Neuronal stem cell (in vitro differentiated cells): ENCODE data around the gene DCUN1D3.

Experiments
- DNase-seq: peaks from one replicate; pipeline ENCODE4 v3.0.0-alpha.2; 2013; ENCODE audit warnings: low spot score
- H2AFZ ChIP-seq: one replicate; pipeline ENCODE4 v1.6.1; 2013; ENCODE audit warnings: mild to moderate bottlenecking, low read length, inconsistent platforms
- H2AK5ac ChIP-seq: 2 replicates; pipeline ENCODE4 v1.6.1; 2013; ENCODE audit warnings: low read depth, mild to moderate bottlenecking, inconsistent platforms, low read length, moderate library complexity, mixed read lengths
- H2BK120ac ChIP-seq: 2 replicates; pipeline ENCODE4 v1.6.1; 2013; ENCODE audit warnings: low read depth, mild to moderate bottlenecking, inconsistent platforms, low read length, moderate library complexity, mixed read lengths
- H2BK12ac ChIP-seq: one replicate; pipeline ENCODE4 v1.6.1; 2013; ENCODE audit warnings: low read length, inconsistent platforms
- H2BK15ac ChIP-seq: 2 replicates; pipeline ENCODE4 v1.6.1; 2013; ENCODE audit warnings: mild to moderate bottlenecking, low read length, inconsistent platforms, mixed read lengths
- H2BK5ac ChIP-seq: one replicate; pipeline ENCODE4 v1.6.1; 2013; ENCODE audit warnings: inconsistent platforms, mild to moderate bottlenecking, low read length, moderate library complexity
- H3K14ac ChIP-seq: one replicate; pipeline ENCODE4 v1.6.1; 2013; ENCODE audit warnings: low read length, inconsistent platforms
- H3K18ac ChIP-seq: 2 replicates; pipeline ENCODE4 v1.6.1; 2013; ENCODE audit warnings: low read length, inconsistent platforms
- H3K23ac ChIP-seq: 2 replicates; pipeline ENCODE4 v1.6.1; 2013; ENCODE audit warnings: low read depth, mild to moderate bottlenecking, mixed read lengths, low read length, inconsistent platforms; ENCODE audit not compliant: poor library complexity
- H3K27ac ChIP-seq: replicated peaks from 3 replicates; pipeline ENCODE4 v1.5.1; 2013; ENCODE audit warnings: low read length, inconsistent platforms
- H3K27me3 ChIP-seq, 3 experiments: 2 replicates each; pipeline ENCODE4 v1.6.1; 2013; ENCODE audit warnings: low read length in 3 of 3, mild to moderate bottlenecking in 2 of 3, inconsistent platforms in 1 of 3, low read depth in 1 of 3, mixed read lengths in 1 of 3, moderate library complexity in 1 of 3; ENCODE audit not compliant: control insufficient read depth in 3 of 3, insufficient read depth in 3 of 3
- H3K36me3 ChIP-seq, 2 donors: replicated peaks in 1 of 2; 2 replicates each; pipeline ENCODE4 v1.6.1; 2013; ENCODE audit warnings: low read length in 2 of 2; ENCODE audit not compliant: control insufficient read depth in 2 of 2, insufficient read depth in 2 of 2
- H3K4ac ChIP-seq: 2 replicates; pipeline ENCODE4 v1.6.1; 2013; ENCODE audit warnings: inconsistent platforms, mild to moderate bottlenecking, low read length, moderate library complexity
- H3K4me1 ChIP-seq, 2 donors: 1 replicate in 1 of 2; 2 replicates in 1 of 2; pipeline ENCODE4 v1.6.1; 2013; ENCODE audit warnings: low read length in 2 of 2, low read depth in 1 of 2; ENCODE audit not compliant: control insufficient read depth in 2 of 2, insufficient read depth in 1 of 2
- H3K4me2 ChIP-seq: one replicate; pipeline ENCODE4 v1.6.1; 2013; ENCODE audit warnings: mild to moderate bottlenecking, low read length, inconsistent platforms; ENCODE audit not compliant: insufficient read depth, poor library complexity, severe bottlenecking
- H3K4me3 ChIP-seq, 2 donors: 2 replicates each; pipeline ENCODE4 v1.5.1; 2013; ENCODE audit warnings: low read length in 2 of 2, mild to moderate bottlenecking in 2 of 2, inconsistent platforms in 1 of 2, moderate library complexity in 1 of 2
- H3K79me1 ChIP-seq: one replicate; pipeline ENCODE4 v1.6.1; 2013; ENCODE audit warnings: low read depth, mild to moderate bottlenecking, inconsistent platforms, low read length, moderate library complexity
- H3K9ac ChIP-seq: one replicate; pipeline ENCODE4 v1.6.1; 2013; ENCODE audit warnings: mild to moderate bottlenecking, low read depth, low read length, inconsistent platforms; ENCODE audit not compliant: poor library complexity
- H3K9me3 ChIP-seq, 2 donors: replicated peaks in 1 of 2; 2 replicates each; pipeline versions ENCODE3 to v1.6.1; 2013; ENCODE audit warnings: low read length in 2 of 2, mild to moderate bottlenecking in 2 of 2, inconsistent platforms in 1 of 2, low read depth in 1 of 2, mixed read lengths in 1 of 2, moderate library complexity in 1 of 2; ENCODE audit not compliant: control insufficient read depth in 2 of 2, insufficient read depth in 1 of 2
- H4K8ac ChIP-seq: one replicate; pipeline ENCODE4 v1.6.1; 2013; ENCODE audit warnings: low read depth, mild to moderate bottlenecking, inconsistent platforms, low read length, moderate library complexity
- H4K91ac ChIP-seq: one replicate; pipeline ENCODE4 v1.6.1; 2013; ENCODE audit warnings: low read length, low read depth, mild to moderate bottlenecking, inconsistent platforms; ENCODE audit not compliant: poor library complexity
- WGBS, 2 donors: extraction: QIAGEN DNeasy Blood & Tissue Kit; methylation state at CpG; one replicate each; pipeline ENCODE4 v1.1.7; 2013; ENCODE audit warnings: missing lambda C conversion rate in 2 of 2, mixed read lengths in 1 of 2; ENCODE audit not compliant: insufficient read length in 2 of 2, insufficient replicate concordance in 1 of 2; ENCODE audit errors: extremely low coverage in 2 of 2; 5-methylcytosine and 5-hydroxymethylcytosine counted together

The DCUN1D3 gene

GRCh38 chr16:20881503-20881878 is 18.7 kb downstream of the DCUN1D3 start:
- Histone ChIP-seq H3K4me3 (no peak overlapping the region), H3K23ac (no peak overlapping the region), H2AFZ (no peak overlapping the region), H2BK15ac (no peak overlapping the region), H3K27ac (no peak overlapping the region), H2BK12ac (no peak overlapping the region), H3K9me3 (no peaks in the 10 kb centered on the region), H3K9ac (no peak overlapping the region), H3K18ac (no peak overlapping the region), H3K27me3 (no peaks in the 10 kb centered on the region), H2BK120ac (no peak overlapping the region), H3K79me1 (no peaks in the 10 kb centered on the region), H2AK5ac (no peak overlapping the region), H3K36me3 (peaks cover 0 to 2% of the 10 kb centered on the region in 2 donors), H3K4me2 (no peak overlapping the region), H3K4ac (no peak overlapping the region), H4K91ac (no peak overlapping the region), H4K8ac (no peak overlapping the region), H3K4me1 (peaks cover 6 to 10% of the 10 kb centered on the region in 2 donors), H3K14ac (no peak overlapping the region), H2BK5ac (no peak overlapping the region)
- no CpG with 5 or more reads among the region's 6 CpGs for WGBS, 2 donors
- no peak for DNase-seq

GRCh38 chr16:20880867-20881502 is 19.2 kb downstream of the DCUN1D3 start:
- no peak overlapping the region for H2AFZ ChIP-seq
- no peak overlapping the region for H3K27ac ChIP-seq
- no peak overlapping the region for H2AK5ac ChIP-seq
- H3K4ac ChIP-seq: no peak overlapping the region
- DNase-seq: no peak
- no peak overlapping the region for H4K91ac ChIP-seq
- peaks cover 0 to 2% of the 10 kb centered on the region in 2 donors for H3K36me3 ChIP-seq
- H4K8ac ChIP-seq: no peak overlapping the region
- no peaks in the 10 kb centered on the region for H3K9me3 ChIP-seq
- H3K79me1 ChIP-seq: no peaks in the 10 kb centered on the region
- H3K4me3 ChIP-seq: no peak overlapping the region
- no peak overlapping the region for H3K18ac ChIP-seq
- no peak overlapping the region for H3K4me2 ChIP-seq
- H2BK5ac ChIP-seq: no peak overlapping the region
- H3K14ac ChIP-seq: no peak overlapping the region
- H2BK120ac ChIP-seq: no peak overlapping the region
- H3K23ac ChIP-seq: no peak overlapping the region
- WGBS, 2 donors: no CpG with 5 or more reads among the region's 3 CpGs
- no peak overlapping the region for H2BK12ac ChIP-seq
- H3K4me1 ChIP-seq: peaks cover 6 to 10% of the 10 kb centered on the region in 2 donors
- H2BK15ac ChIP-seq: no peak overlapping the region
- H3K9ac ChIP-seq: no peak overlapping the region
- no peaks in the 10 kb centered on the region for H3K27me3 ChIP-seq

- Histone ChIP-seq H3K27ac (no peak overlapping the region), H3K79me1 (no peaks in the 10 kb centered on the region), H2BK5ac (no peak overlapping the region), H3K4ac (no peak overlapping the region), H4K8ac (no peak overlapping the region), H3K4me1 (peaks cover 6 to 12% of the 10 kb centered on the region in 2 donors), H3K18ac (no peak overlapping the region), H4K91ac (no peak overlapping the region), H3K14ac (no peak overlapping the region), H3K36me3 (no peaks in the 10 kb centered on the region), H2AK5ac (no peak overlapping the region), H2BK15ac (no peak overlapping the region), H2BK12ac (no peak overlapping the region), H3K9me3 (no peaks in the 10 kb centered on the region), H3K23ac (no peak overlapping the region), H3K27me3 (no peaks in the 10 kb centered on the region), H2BK120ac (no peak overlapping the region), H2AFZ (no peak overlapping the region), H3K4me2 (no peak overlapping the region), H3K9ac (no peak overlapping the region), H3K4me3 (no peak overlapping the region)
- DNase-seq: no peak
- no CpG with 5 or more reads among the region's 7 CpGs for WGBS, 2 donors
Measured at GRCh38 chr16:20879175-20880040, 20.8 kb downstream of the DCUN1D3 start.

GRCh38 chr16:20878682-20879147 is 21.4 kb downstream of the DCUN1D3 start:
- Histone ChIP-seq H4K91ac (no peak overlapping the region), H3K18ac (no peak overlapping the region), H2BK5ac (no peak overlapping the region), H2BK12ac (no peak overlapping the region), H3K14ac (no peak overlapping the region), H3K4ac (no peak overlapping the region), H4K8ac (no peak overlapping the region), H3K36me3 (no peaks in the 10 kb centered on the region), H2BK15ac (no peak overlapping the region), H2BK120ac (no peak overlapping the region), H3K27ac (no peak overlapping the region), H3K79me1 (no peaks in the 10 kb centered on the region), H3K27me3 (no peaks in the 10 kb centered on the region), H3K4me1 (peaks cover 6 to 12% of the 10 kb centered on the region in 2 donors), H3K23ac (no peak overlapping the region), H2AK5ac (no peak overlapping the region), H3K9ac (no peak overlapping the region), H2AFZ (no peak overlapping the region), H3K9me3 (no peaks in the 10 kb centered on the region), H3K4me3 (no peak overlapping the region), H3K4me2 (no peak overlapping the region)
- DNase-seq: no peak
- WGBS, 2 donors: no CpG with 5 or more reads among the region's 5 CpGs
